K562 (cell line): ENCODE data around the gene BATF.

Experiments used
- ATF7 ChIP-seq: fragments of 450-650 bp; IDR thresholded peaks from 2 replicates; pipeline ENCODE4 v1.7.1; 2014; ENCODE audit warnings: mild to moderate bottlenecking, moderate library complexity
- BHLHE40 ChIP-seq: IDR thresholded peaks from 2 replicates; pipeline ENCODE4 v1.6.1; 2011; ENCODE audit warnings: low read length, improper control_type of control experiment
- CBX8 ChIP-seq: fragments of 200-600 bp; sonication (generic); IDR thresholded peaks from 2 replicates; pipeline ENCODE4 v1.6.1; 2012; ENCODE audit warnings: borderline replicate concordance, mixed run types, low read depth, mild to moderate bottlenecking, moderate library complexity, mixed read lengths, low read length, control low read depth, inconsistent platforms; ENCODE audit not compliant: poor library complexity, severe bottlenecking; ENCODE audit errors: extremely low read depth
- EP300 ChIP-seq: IDR thresholded peaks from 2 replicates; pipeline ENCODE4 v1.6.1; 2012; ENCODE audit warnings: low read length, improper control_type of control experiment
- FOS ChIP-seq: IDR thresholded peaks from 3 replicates; pipeline ENCODE4 v1.6.1; 2011; ENCODE audit not compliant: insufficient read length; ENCODE audit errors: extremely low read depth
- POLR2A ChIP-seq: fragments of 450-650 bp; conservative IDR thresholded peaks from 2 replicates; pipeline ENCODE4 v1.6.1; 2016
- POLR2AphosphoS5 ChIP-seq: IDR thresholded peaks from 2 replicates; pipeline ENCODE4 v1.6.1; 2011; ENCODE audit warnings: mild to moderate bottlenecking, low read depth, low read length, moderate library complexity; ENCODE audit not compliant: control insufficient read depth, insufficient read depth
- SIN3A ChIP-seq, 2 experiments: fragments of 150-350 bp in 1 of 2; IDR thresholded peaks; 2 replicates each; pipeline ENCODE4 v1.6.1; 2011 to 2016; ENCODE audit warnings: borderline replicate concordance in 2 of 2, low read depth in 2 of 2, low read length in 2 of 2, mild to moderate bottlenecking in 2 of 2, moderate library complexity in 2 of 2; ENCODE audit not compliant: control insufficient read depth in 1 of 2
- TEAD4 ChIP-seq, 2 experiments: sonication (generic) in 1 of 2; formaldehyde crosslinking in 1 of 2; IDR thresholded peaks; 2 replicates each; pipeline versions ENCODE4 v1.6.1 to v1.8.0; 2012 to 2022; ENCODE audit warnings: borderline replicate concordance in 1 of 2, inconsistent platforms in 1 of 2, low read length in 1 of 2, mild to moderate bottlenecking in 1 of 2, missing genetic modification reagents in 1 of 2
- ZFX ChIP-seq: sonication (generic); formaldehyde crosslinking; IDR thresholded peaks from 2 replicates; pipeline ENCODE4 v1.8.0; 2022; ENCODE audit warnings: mild to moderate bottlenecking, missing genetic modification reagents, moderate library complexity
- ZNF217 ChIP-seq: sonication (generic); formaldehyde crosslinking; IDR thresholded peaks from 2 replicates; pipeline ENCODE4 v1.8.0; 2022; ENCODE audit warnings: mild to moderate bottlenecking, missing genetic modification reagents
- ZNF561 ChIP-seq: fragments of 450-650 bp; formaldehyde crosslinking; conservative IDR thresholded peaks from 2 replicates; pipeline ENCODE4 v1.4.0; 2020; ENCODE audit warnings: mild to moderate bottlenecking, moderate library complexity
- TF ChIP-seq, protein P1 (sequence below), 3 experiments: IDR thresholded peaks in 2 of 3; conservative IDR thresholded peaks in 1 of 3; 2 replicates each; pipeline ENCODE4 v1.5.1; 2011 to 2012; ENCODE audit warnings: low read length in 3 of 3, mild to moderate bottlenecking in 3 of 3, control low read depth in 2 of 3, improper control_type of control experiment in 1 of 3, inconsistent platforms in 1 of 3, low read depth in 1 of 3, mixed read lengths in 1 of 3, moderate library complexity in 1 of 3; ENCODE audit not compliant: insufficient read depth in 2 of 3

DNA sequence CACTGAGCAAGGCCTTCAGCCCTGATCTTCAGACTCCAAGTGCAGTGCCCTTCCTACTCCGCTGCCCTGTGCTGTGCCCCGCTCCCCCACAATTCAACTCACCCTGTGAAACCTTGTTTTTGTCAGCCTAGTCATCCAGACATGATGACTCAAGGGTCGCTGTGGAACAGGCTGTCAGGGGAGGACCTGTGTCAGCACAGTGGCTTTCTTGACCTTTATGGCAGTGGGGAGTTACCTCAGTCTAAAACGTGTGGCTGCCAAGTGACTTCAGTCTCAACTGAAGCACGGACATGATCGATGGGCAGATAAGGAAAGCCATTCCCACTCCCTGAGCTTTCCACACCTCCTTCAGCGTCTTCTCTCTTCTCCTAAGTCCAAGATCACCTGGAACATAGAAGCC is 39.8 kb downstream of the BATF start:
- TF ChIP-seq POLR2AphosphoS5, result no peak
- no peak for TF ChIP-seq FOS
- TF ChIP-seq TEAD4 (IDR thresholded peaks at IDR 0.05; ENCODE audit: low read length), result no peak
- TF ChIP-seq TEAD4 (CRISPR knock-in tag; IDR thresholded peaks at IDR 0.05; ENCODE audit: borderline replicate concordance), result no peak
- TF ChIP-seq ZNF561 (CRISPR knock-in tag), result no peak
- no peak for TF ChIP-seq CBX8
- TF ChIP-seq ZFX (CRISPR knock-in tag), result no peak
- no peak for TF ChIP-seq ZNF217 (CRISPR knock-in tag)
- TF ChIP-seq, protein P1, sequence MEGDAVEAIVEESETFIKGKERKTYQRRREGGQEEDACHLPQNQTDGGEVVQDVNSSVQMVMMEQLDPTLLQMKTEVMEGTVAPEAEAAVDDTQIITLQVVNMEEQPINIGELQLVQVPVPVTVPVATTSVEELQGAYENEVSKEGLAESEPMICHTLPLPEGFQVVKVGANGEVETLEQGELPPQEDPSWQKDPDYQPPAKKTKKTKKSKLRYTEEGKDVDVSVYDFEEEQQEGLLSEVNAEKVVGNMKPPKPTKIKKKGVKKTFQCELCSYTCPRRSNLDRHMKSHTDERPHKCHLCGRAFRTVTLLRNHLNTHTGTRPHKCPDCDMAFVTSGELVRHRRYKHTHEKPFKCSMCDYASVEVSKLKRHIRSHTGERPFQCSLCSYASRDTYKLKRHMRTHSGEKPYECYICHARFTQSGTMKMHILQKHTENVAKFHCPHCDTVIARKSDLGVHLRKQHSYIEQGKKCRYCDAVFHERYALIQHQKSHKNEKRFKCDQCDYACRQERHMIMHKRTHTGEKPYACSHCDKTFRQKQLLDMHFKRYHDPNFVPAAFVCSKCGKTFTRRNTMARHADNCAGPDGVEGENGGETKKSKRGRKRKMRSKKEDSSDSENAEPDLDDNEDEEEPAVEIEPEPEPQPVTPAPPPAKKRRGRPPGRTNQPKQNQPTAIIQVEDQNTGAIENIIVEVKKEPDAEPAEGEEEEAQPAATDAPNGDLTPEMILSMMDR (IDR thresholded peaks at IDR 0.05 in 2 of 3, conservative IDR thresholded peaks at IDR 0.05 in 1 of 3; ENCODE audit: insufficient read depth in 2 of 3, low read depth in 1 of 3, low read length in 3 of 3), result no peak
- TF ChIP-seq EP300, result no peak
- TF ChIP-seq SIN3A (IDR thresholded peaks at IDR 0.05; ENCODE audit: borderline replicate concordance in 2 of 2, control insufficient read depth in 1 of 2, low read depth in 2 of 2, low read length in 2 of 2), result no peak
- TF ChIP-seq ATF7, result no peak
- no peak for TF ChIP-seq BHLHE40
- TF ChIP-seq POLR2A, result no peak
